HepG2 (cell line): Measurements from ENCODE around the gene TRIM4. TPM values are rescaled to one million over a fixed set of nuclear protein-coding genes. Genes with fewer than 3 reads are reported as not detected.

Experiments
- ATAC-seq: fragments of 200-7000 bp; cut with Tn5 transposase; 3 replicates; pipeline ENCODE4 v1.9.1; 2020; ENCODE audit warnings: mild to moderate bottlenecking, moderate library complexity
- BruUV-seq: library from RNA; stranded (reverse); fragments of 400-500 nt; replicated peaks from 2 replicates; lab custom pipeline; 2021; lab: Mats Ljungman, UMichigan
- CTCF ChIA-PET: fragments of 300-600 bp; formaldehyde crosslinking; extraction: SDS; loops from one replicate; lab custom pipeline; 2021; ENCODE audit warnings: low total read pairs, inconsistent platforms, low intra/inter-chr PET ratio; lab: Yijun Ruan, JAX
- POLR2A ChIA-PET: fragments of 350-600 bp; sonication (Branson Sonifier 250); formaldehyde crosslinking; loops from one replicate; lab custom pipeline; 2020; ENCODE audit warnings: antibody characterized with exemption, inconsistent platforms; lab: Yijun Ruan, JAX
- DNase-seq: peaks from one replicate; pipeline ENCODE4 v3.0.0-alpha.2; 2015; ENCODE audit warnings: low spot score
- FAIRE-seq: peaks from 3 replicates; lab custom pipeline; 2011; peaks lifted over from hg19 to GRCh38; lab: Jason Lieb, UNC
- H2AFZ ChIP-seq: one replicate; pipeline ENCODE4 v1.6.1; 2011; ENCODE audit warnings: low read length, inconsistent platforms
- H3K27ac ChIP-seq: fragments of 300-600 bp; 3 replicates; pipeline ENCODE4 v1.8.0; 2011; ENCODE audit warnings: mixed run types, mild to moderate bottlenecking, mixed read lengths, low read length, inconsistent platforms; ENCODE audit not compliant: insufficient read depth; ENCODE audit errors: extremely low read length
- H3K27me3 ChIP-seq, 2 experiments: fragments of 200-600 bp in 1 of 2; 2 replicates in 1 of 2; 3 replicates in 1 of 2; pipeline versions ENCODE4 v1.6.0 to v1.8.0; 2011; ENCODE audit warnings: low read length in 2 of 2, mild to moderate bottlenecking in 2 of 2, moderate library complexity in 2 of 2, inconsistent platforms in 1 of 2; ENCODE audit not compliant: insufficient read depth in 2 of 2, control insufficient read depth in 1 of 2
- H3K36me3 ChIP-seq, 2 experiments: fragments of 200-600 bp in 1 of 2; replicated peaks in 1 of 2; 2 replicates in 1 of 2; 3 replicates in 1 of 2; pipeline versions ENCODE4 v1.5.1 to v1.8.0; 2011; ENCODE audit warnings: low read length in 2 of 2, inconsistent platforms in 1 of 2; ENCODE audit not compliant: insufficient read depth in 2 of 2, control insufficient read depth in 1 of 2
- H3K4me1 ChIP-seq: 2 replicates; pipeline ENCODE4 v1.5.1; 2012; ENCODE audit warnings: low read length, inconsistent platforms; ENCODE audit not compliant: insufficient read depth
- H3K4me2 ChIP-seq: 2 replicates; pipeline ENCODE4 v1.6.0; 2011; ENCODE audit warnings: low read depth, low read length, inconsistent platforms
- H3K4me3 ChIP-seq, 3 experiments: fragments of 200-600 bp in 1 of 3; sonication (generic), shearing (Covaris generic) in 1 of 3; replicated peaks in 1 of 3; 2 replicates each; pipeline ENCODE4 v1.5.1; 2011 to 2016; ENCODE audit warnings: low read length in 3 of 3, inconsistent platforms in 2 of 3, low read depth in 2 of 3, mild to moderate bottlenecking in 2 of 3, control low read depth in 1 of 3, mixed read lengths in 1 of 3; ENCODE audit not compliant: insufficient read depth in 1 of 3
- H3K79me2 ChIP-seq: one replicate; pipeline ENCODE4 v1.6.1; 2011; ENCODE audit warnings: low read length, inconsistent platforms; ENCODE audit not compliant: insufficient read depth
- H3K9ac ChIP-seq: 2 replicates; pipeline ENCODE4 v1.6.0; 2011; ENCODE audit warnings: mild to moderate bottlenecking, low read depth, low read length, inconsistent platforms; ENCODE audit not compliant: insufficient read depth
- H3K9me3 ChIP-seq: 2 replicates; pipeline ENCODE4 v1.5.1; 2012; ENCODE audit warnings: mild to moderate bottlenecking, low read length
- H4K20me1 ChIP-seq: 2 replicates; pipeline ENCODE4 v1.6.0; 2011; ENCODE audit warnings: inconsistent platforms, mild to moderate bottlenecking, low read length, moderate library complexity; ENCODE audit not compliant: insufficient read depth
- ATF7 ChIP-seq, 2 experiments: fragments of 450-650 bp in 1 of 2; sonication (generic) in 1 of 2; formaldehyde crosslinking in 1 of 2; IDR thresholded peaks; 2 replicates each; pipeline versions ENCODE4 v1.4.0 to v1.6.1; 2016 to 2020; ENCODE audit warnings: antibody characterized with exemption in 1 of 2, mild to moderate bottlenecking in 1 of 2, missing genetic modification reagents in 1 of 2
- FOSL2 ChIP-seq: sonication (generic); formaldehyde crosslinking; IDR thresholded peaks from 2 replicates; pipeline ENCODE4 v1.4.0; 2020; ENCODE audit warnings: missing genetic modification reagents
- MAFK ChIP-seq, 2 experiments: IDR thresholded peaks in 1 of 2; conservative IDR thresholded peaks in 1 of 2; 2 replicates each; pipeline ENCODE4 v1.6.1; 2011; ENCODE audit warnings: improper control_type of control experiment in 2 of 2, low read length in 2 of 2
- ZNF501 ChIP-seq: sonication (generic); formaldehyde crosslinking; IDR thresholded peaks from 2 replicates; pipeline ENCODE4 v1.5.1; 2020; ENCODE audit warnings: mild to moderate bottlenecking, moderate library complexity, missing genetic modification reagents
- ZNF569 ChIP-seq: sonication (generic); formaldehyde crosslinking; IDR thresholded peaks from 2 replicates; pipeline ENCODE4 v1.5.0; 2020; ENCODE audit warnings: mild to moderate bottlenecking, missing genetic modification reagents, moderate library complexity, borderline replicate concordance
- ZNF629 ChIP-seq: sonication (generic); formaldehyde crosslinking; conservative IDR thresholded peaks from 2 replicates; pipeline ENCODE4 v1.5.0; 2020; ENCODE audit warnings: missing genetic modification reagents
- in situ Hi-C: cut with HindIII; loops from 2 replicates; pipeline ENCODE4 v1.10.0; 2017; ENCODE audit warnings: low pct_unique_long_range_greater_than_20kb; ENCODE audit not compliant: extremely low pct_ligation_motif_present
- intact Hi-C: fragments of 100-400 bp; cut with micrococcal nuclease; formaldehyde crosslinking; loops from one replicate; pipeline ENCODE4 v1.10.0; 2022; ENCODE audit not compliant: unreplicated experiment
- polyA plus RNA-seq, 8 experiments: library from polyadenylated mRNA; depleted of rRNA in 3 of 8; stranded (reverse) in 7 of 8; unstranded in 1 of 8; fragments of >200 nt; fragmentation: Illumina TruSeq in 4 of 8; extraction: Trizol in 4 of 8; gene quantifications; 2 replicates each; pipeline versions ENCODE4 v1.2.1 to v1.2.3, GENCODE V29; 2011 to 2016; ENCODE audit warnings: low read depth in 4 of 8, missing spikeins in 1 of 8, mixed read lengths in 1 of 8; ENCODE audit not compliant: insufficient read depth in 1 of 8
- total RNA-seq, 5 experiments: library from RNA; depleted of rRNA; stranded (reverse); fragments of >200 nt; fragmentation: Illumina TruSeq; extraction: Trizol; gene quantifications; 2 replicates each; pipeline ENCODE4 v1.2.3, GENCODE V29; 2016; ENCODE audit warnings: low read depth in 1 of 5
- TF ChIP-seq, protein P1 (sequence below): sonication (generic); formaldehyde crosslinking; IDR thresholded peaks from 2 replicates; pipeline ENCODE4 v1.5.1; 2020; ENCODE audit warnings: missing genetic modification reagents, mild to moderate bottlenecking, borderline replicate concordance

The TRIM4 gene
- total and polyA plus RNA-seq, 2 of the 13 experiments (the other 11 are each of a cell fraction or from before 2014, with no cell fraction given) = 17.6 to 21.7 TPM

- TF ChIP-seq, protein P1, sequence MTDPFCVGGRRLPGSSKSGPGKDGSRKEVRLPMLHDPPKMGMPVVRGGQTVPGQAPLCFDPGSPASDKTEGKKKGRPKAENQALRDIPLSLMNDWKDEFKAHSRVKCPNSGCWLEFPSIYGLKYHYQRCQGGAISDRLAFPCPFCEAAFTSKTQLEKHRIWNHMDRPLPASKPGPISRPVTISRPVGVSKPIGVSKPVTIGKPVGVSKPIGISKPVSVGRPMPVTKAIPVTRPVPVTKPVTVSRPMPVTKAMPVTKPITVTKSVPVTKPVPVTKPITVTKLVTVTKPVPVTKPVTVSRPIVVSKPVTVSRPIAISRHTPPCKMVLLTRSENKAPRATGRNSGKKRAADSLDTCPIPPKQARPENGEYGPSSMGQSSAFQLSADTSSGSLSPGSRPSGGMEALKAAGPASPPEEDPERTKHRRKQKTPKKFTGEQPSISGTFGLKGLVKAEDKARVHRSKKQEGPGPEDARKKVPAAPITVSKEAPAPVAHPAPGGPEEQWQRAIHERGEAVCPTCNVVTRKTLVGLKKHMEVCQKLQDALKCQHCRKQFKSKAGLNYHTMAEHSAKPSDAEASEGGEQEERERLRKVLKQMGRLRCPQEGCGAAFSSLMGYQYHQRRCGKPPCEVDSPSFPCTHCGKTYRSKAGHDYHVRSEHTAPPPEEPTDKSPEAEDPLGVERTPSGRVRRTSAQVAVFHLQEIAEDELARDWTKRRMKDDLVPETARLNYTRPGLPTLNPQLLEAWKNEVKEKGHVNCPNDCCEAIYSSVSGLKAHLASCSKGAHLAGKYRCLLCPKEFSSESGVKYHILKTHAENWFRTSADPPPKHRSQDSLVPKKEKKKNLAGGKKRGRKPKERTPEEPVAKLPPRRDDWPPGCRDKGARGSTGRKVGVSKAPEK (CRISPR knock-in tag) = no peak
- TF ChIP-seq ZNF501 = no peak
Observed at GRCh38 chr7:99897322-99898022, 21.9 kb downstream of the TRIM4 start (continued).

DNA sequence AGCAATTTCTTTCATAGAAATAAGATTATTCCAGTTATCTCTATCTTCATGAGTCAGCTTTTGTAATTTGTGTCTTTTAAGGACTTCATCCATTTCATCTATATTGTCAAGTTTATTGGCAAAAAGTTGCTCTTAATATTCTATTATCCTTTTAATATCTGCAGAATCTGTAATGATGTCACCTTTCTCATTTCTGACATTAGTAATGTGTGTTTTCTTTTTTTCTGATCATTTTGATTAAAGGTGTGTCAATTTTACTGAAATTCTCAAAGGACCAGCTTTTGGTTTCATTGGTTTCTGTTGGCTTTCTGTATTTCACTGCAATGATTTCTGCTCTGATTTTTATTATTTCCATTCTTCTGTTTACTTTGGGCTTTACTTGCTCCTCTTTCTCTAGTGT is 24.6 kb downstream of the TRIM4 start:
- BruUV-seq = no TSS peak

More for the DNA sequence above, 24.6 kb downstream of the TRIM4 start:
- H4K20me1 ChIP-seq = no peaks in the 10 kb centered on the region
- intact Hi-C loops = no loop called here
- no peaks in the 10 kb centered on the region for H3K36me3 ChIP-seq
- CTCF ChIA-PET = no interaction called here
- no peaks in the 10 kb centered on the region for H3K79me2 ChIP-seq
- no peaks in the 10 kb centered on the region for H3K27me3 ChIP-seq
- POLR2A ChIA-PET = no interaction called here
- H3K4me1 ChIP-seq = no peaks in the 10 kb centered on the region
- DNase-seq (no peak), FAIRE-seq (no peak), ATAC-seq (no peak)
- TF ChIP-seq ZNF629 (CRISPR knock-in tag) = no peak
- TF ChIP-seq MAFK (conservative IDR thresholded peaks at IDR 0.05 in 1 of 2, IDR thresholded peaks at IDR 0.05 in 1 of 2; ENCODE audit: low read length in 2 of 2) = 0 out of 4 replicates have a peak, but pooled peaks of 1 of the 2 experiments have one; percentile 14
- peak; percentile 61 for TF ChIP-seq ATF7 (IDR thresholded peaks at IDR 0.05)
- no peak for TF ChIP-seq ATF7 (CRISPR knock-in tag; IDR thresholded peaks at IDR 0.05)
- no peak for TF ChIP-seq FOSL2 (CRISPR knock-in tag)
- TF ChIP-seq ZNF569 (CRISPR knock-in tag) = no peak
- no peak overlapping the region for H3K27ac ChIP-seq
- H3K4me3 ChIP-seq = no peak overlapping the region
- H2AFZ ChIP-seq = no peak overlapping the region
- no peak overlapping the region for H3K4me2 ChIP-seq
- H3K9me3 ChIP-seq = no peaks in the 10 kb centered on the region
- H3K9ac ChIP-seq = no peak overlapping the region
- in situ Hi-C loops = no loop called here
